ENCODE data around the gene OR4C45. TPM values are rescaled to one million over a fixed set of nuclear protein-coding genes. Genes with fewer than 3 reads are reported as not detected.
"Not testable (repeated sequence)": the region's sequence is repeated elsewhere in the genome, so short reads cannot be mapped to it uniquely, and the experiment has no call there.

OR4C45 gene
- not detected for polyA plus RNA-seq (2012; ENCODE audit: low read depth, missing spikeins)

GRCh38 chr11:50032574-50032973 lies at the start of gene OR4C45:
Gene OR4C45 (plus strand): TSS chr11:50032874.
- DNase-seq (ENCODE audit: insufficient read length, low spot score) (no peak), FAIRE-seq (no peak)
- TF ChIP-seq TAF1 (IDR thresholded peaks at IDR 0.05; ENCODE audit: low read depth, low read length) = no peak
- TF ChIP-seq PAX5 (IDR thresholded peaks at IDR 0.05; ENCODE audit: insufficient read depth, low read length, severe bottlenecking) = no peak
- TF ChIP-seq SPI1 (IDR thresholded peaks at IDR 0.05; ENCODE audit: low read depth, low read length) = no peak
- TF ChIP-seq POLR2AphosphoS5 (IDR thresholded peaks at IDR 0.05; ENCODE audit: low read depth, low read length) = no peak
- no peak for TF ChIP-seq POU2F2 (IDR thresholded peaks at IDR 0.05; ENCODE audit: low read depth, low read length)
- no peak for TF ChIP-seq POLR2A (IDR thresholded peaks at IDR 0.05; ENCODE audit: low read depth, low read length)

- no peak for FAIRE-seq
- TF ChIP-seq TAF1 (IDR thresholded peaks at IDR 0.05; ENCODE audit: low read depth, low read length) = no peak
- no peak for TF ChIP-seq PAX5 (IDR thresholded peaks at IDR 0.05; ENCODE audit: insufficient read depth, low read length, severe bottlenecking)
- no peak for TF ChIP-seq POLR2A (IDR thresholded peaks at IDR 0.05; ENCODE audit: low read depth, low read length)
- TF ChIP-seq POLR2AphosphoS5 (IDR thresholded peaks at IDR 0.05; ENCODE audit: low read depth, low read length) = no peak
- TF ChIP-seq POU2F2 (IDR thresholded peaks at IDR 0.05; ENCODE audit: low read depth, low read length) = no peak
- no peak for TF ChIP-seq SPI1 (IDR thresholded peaks at IDR 0.05; ENCODE audit: low read depth, low read length)
- DNase-seq (ENCODE audit: insufficient read length, low spot score) = no peak
Measured at GRCh38 chr11:49995565-49995964, 37.1 kb upstream of the OR4C45 start.

- FAIRE-seq (no peak), DNase-seq (ENCODE audit: insufficient read length, low spot score) (no peak)
- TF ChIP-seq PAX5 (IDR thresholded peaks at IDR 0.05; ENCODE audit: insufficient read depth, low read length, severe bottlenecking) (no peak), POU2F2 (IDR thresholded peaks at IDR 0.05; ENCODE audit: low read depth, low read length) (no peak), SPI1 (IDR thresholded peaks at IDR 0.05; ENCODE audit: low read depth, low read length) (no peak), POLR2A (IDR thresholded peaks at IDR 0.05; ENCODE audit: low read depth, low read length) (no peak), TAF1 (IDR thresholded peaks at IDR 0.05; ENCODE audit: low read depth, low read length) (no peak), POLR2AphosphoS5 (IDR thresholded peaks at IDR 0.05; ENCODE audit: low read depth, low read length) (no peak)
Measured at GRCh38 chr11:50030193-50030592, 2.5 kb upstream of the OR4C45 start.

GRCh38 chr11:50036239-50036638 lies 3.6 kb downstream of the OR4C45 start:
- DNase-seq (ENCODE audit: insufficient read length, low spot score); FAIRE-seq: not testable (repeated sequence)

GRCh38 chr11:50037251-50037650 lies 4.6 kb downstream of the OR4C45 start:
- no peak for TF ChIP-seq POU2F2 (IDR thresholded peaks at IDR 0.05; ENCODE audit: low read depth, low read length)
- no peak for TF ChIP-seq POLR2A (IDR thresholded peaks at IDR 0.05; ENCODE audit: low read depth, low read length)
- TF ChIP-seq TAF1 (IDR thresholded peaks at IDR 0.05; ENCODE audit: low read depth, low read length) = no peak
- TF ChIP-seq SPI1 (IDR thresholded peaks at IDR 0.05; ENCODE audit: low read depth, low read length) = no peak
- TF ChIP-seq POLR2AphosphoS5 (IDR thresholded peaks at IDR 0.05; ENCODE audit: low read depth, low read length) = no peak
- no peak for TF ChIP-seq PAX5 (IDR thresholded peaks at IDR 0.05; ENCODE audit: insufficient read depth, low read length, severe bottlenecking)
- DNase-seq (ENCODE audit: insufficient read length, low spot score) = no peak
- no peak for FAIRE-seq

- DNase-seq (ENCODE audit: insufficient read length, low spot score) = no peak
- no peak for FAIRE-seq
- TF ChIP-seq POLR2AphosphoS5 (IDR thresholded peaks at IDR 0.05; ENCODE audit: low read depth, low read length) (no peak), TAF1 (IDR thresholded peaks at IDR 0.05; ENCODE audit: low read depth, low read length) (no peak), POU2F2 (IDR thresholded peaks at IDR 0.05; ENCODE audit: low read depth, low read length) (no peak), POLR2A (IDR thresholded peaks at IDR 0.05; ENCODE audit: low read depth, low read length) (no peak), SPI1 (IDR thresholded peaks at IDR 0.05; ENCODE audit: low read depth, low read length) (no peak), PAX5 (IDR thresholded peaks at IDR 0.05; ENCODE audit: insufficient read depth, low read length, severe bottlenecking) (no peak)
Measured at GRCh38 chr11:50044647-50045046, 12.0 kb downstream of the OR4C45 start.

- not testable (repeated sequence) for FAIRE-seq
Measured at GRCh38 chr11:50063056-50063455, 30.4 kb downstream of the OR4C45 start.

GRCh38 chr11:50070389-50070788 lies 37.7 kb downstream of the OR4C45 start:
- DNase-seq (ENCODE audit: insufficient read length, low spot score) (no peak), FAIRE-seq (no peak)
- TF ChIP-seq PAX5 (IDR thresholded peaks at IDR 0.05; ENCODE audit: insufficient read depth, low read length, severe bottlenecking) (no peak), POU2F2 (IDR thresholded peaks at IDR 0.05; ENCODE audit: low read depth, low read length) (no peak), TAF1 (IDR thresholded peaks at IDR 0.05; ENCODE audit: low read depth, low read length) (no peak), POLR2AphosphoS5 (IDR thresholded peaks at IDR 0.05; ENCODE audit: low read depth, low read length) (no peak), SPI1 (IDR thresholded peaks at IDR 0.05; ENCODE audit: low read depth, low read length) (no peak), POLR2A (IDR thresholded peaks at IDR 0.05; ENCODE audit: low read depth, low read length) (no peak)

More at GRCh38 chr11:50063056-50063455, 30.4 kb downstream of the OR4C45 start:
- not testable (repeated sequence) for DNase-seq (ENCODE audit: insufficient read length, low spot score)

- no peak for DNase-seq (ENCODE audit: insufficient read length, low spot score)
- no peak for FAIRE-seq
- TF ChIP-seq PAX5 (IDR thresholded peaks at IDR 0.05; ENCODE audit: insufficient read depth, low read length, severe bottlenecking) (no peak), TAF1 (IDR thresholded peaks at IDR 0.05; ENCODE audit: low read depth, low read length) (no peak), POLR2AphosphoS5 (IDR thresholded peaks at IDR 0.05; ENCODE audit: low read depth, low read length) (no peak), POU2F2 (IDR thresholded peaks at IDR 0.05; ENCODE audit: low read depth, low read length) (no peak), SPI1 (IDR thresholded peaks at IDR 0.05; ENCODE audit: low read depth, low read length) (no peak), POLR2A (IDR thresholded peaks at IDR 0.05; ENCODE audit: low read depth, low read length) (no peak)
Measured at GRCh38 chr11:50071584-50072225, 39.0 kb downstream of the OR4C45 start.

Data from GM12891 (cell line).